HG03558 (cell line): ENCODE data around the gene FOXS1.

Experiments used
- ATAC-seq: cut with Tn5 transposase; IDR thresholded peaks from one replicate; pipeline ENCODE4 v1.9.1; 2021; ENCODE audit warnings: moderate number of reproducible peaks; ENCODE audit not compliant: unreplicated experiment; ENCODE audit errors: extremely low read depth

FOXS1 gene

DNA sequence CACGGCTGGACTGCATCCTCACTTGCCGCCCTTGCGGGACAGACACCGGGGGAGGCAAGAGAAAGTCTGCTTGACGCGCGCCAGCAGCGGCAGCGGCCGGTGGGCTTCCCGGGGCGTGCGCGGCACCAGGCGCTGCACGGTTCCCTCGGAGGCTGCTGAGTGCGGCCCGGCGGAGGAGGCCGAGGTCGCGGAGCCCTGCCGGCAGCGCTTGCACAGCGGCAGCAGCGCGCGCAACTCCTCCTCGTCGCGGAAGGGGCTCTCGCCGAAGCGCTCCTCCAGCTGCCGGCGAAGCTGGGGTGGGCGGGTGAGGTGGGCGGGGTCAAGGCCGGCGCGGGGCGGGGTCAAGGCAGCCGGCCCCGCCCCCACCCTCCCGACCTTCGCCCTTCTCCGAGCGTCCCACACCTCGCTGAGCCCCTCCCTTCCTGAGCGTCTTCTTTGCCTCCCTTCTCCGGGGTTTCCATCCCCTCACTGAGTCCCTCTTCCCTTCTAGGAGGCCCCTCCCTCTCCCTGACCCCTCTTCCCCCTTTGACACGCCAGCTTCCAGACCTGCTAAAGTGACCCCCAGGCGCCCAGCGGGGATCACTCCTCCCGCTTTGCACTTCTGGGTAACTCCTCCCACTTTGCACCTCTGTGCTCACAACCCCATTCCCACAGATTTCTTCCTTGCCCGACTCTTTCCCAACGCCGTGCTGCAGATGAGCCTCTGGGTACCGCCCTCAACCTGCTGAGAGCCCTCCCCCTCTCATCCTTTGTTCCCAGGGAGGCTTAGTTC, 16.2 kb upstream of the FOXS1 start:
- no peak for ATAC-seq

DNA sequence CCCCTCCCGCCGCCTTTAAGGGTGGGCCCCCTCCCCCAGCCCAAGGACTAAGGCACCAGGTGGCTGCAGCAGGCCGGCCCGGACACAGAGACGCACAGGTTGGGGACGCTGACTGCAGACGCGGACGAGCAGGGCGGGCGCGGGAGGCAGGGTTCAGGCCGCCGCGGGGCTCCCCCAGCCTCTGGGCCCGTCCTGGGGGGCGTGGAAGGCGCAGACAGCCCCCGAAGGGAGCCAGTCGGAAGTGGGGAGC, 15.7 kb upstream of the FOXS1 start:
- ATAC-seq = no peak

DNA sequence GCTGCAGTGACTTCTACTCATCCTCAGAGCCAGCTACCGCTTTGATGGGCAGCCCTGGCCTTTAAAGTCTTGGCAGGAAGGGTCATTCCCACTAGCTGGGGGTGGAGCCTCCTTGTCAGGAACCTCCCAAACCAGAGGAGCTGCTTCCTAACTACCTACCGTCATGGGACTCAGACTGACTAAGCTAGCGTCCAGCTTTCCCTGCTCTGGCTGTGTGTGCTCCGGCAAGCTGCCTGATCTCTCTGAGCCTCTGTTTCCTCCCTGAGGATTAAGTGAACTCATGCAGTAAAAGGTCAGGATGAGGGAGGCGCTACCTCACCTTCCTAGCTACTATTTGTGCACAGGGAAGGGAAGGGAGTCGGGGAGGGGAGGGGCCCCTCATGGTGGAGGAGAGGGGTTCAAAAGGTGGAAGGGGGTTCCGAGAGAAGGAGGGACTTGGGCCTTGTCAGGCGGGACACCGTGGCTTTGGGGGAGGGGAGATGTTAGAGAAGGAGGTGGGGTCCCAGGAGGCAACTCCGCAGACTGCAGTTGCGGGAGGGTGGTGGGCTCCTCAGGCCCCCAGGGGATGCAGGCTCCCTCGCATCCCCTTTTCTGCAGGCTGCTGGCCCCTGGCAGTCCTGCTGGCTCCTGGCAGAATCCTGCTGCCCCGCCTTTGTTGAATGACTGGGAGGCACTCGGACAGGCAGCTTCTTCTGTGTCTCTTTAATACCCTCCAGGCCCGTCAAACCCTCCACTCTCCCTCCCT, 15.2 kb upstream of the FOXS1 start:
- no peak for ATAC-seq

DNA sequence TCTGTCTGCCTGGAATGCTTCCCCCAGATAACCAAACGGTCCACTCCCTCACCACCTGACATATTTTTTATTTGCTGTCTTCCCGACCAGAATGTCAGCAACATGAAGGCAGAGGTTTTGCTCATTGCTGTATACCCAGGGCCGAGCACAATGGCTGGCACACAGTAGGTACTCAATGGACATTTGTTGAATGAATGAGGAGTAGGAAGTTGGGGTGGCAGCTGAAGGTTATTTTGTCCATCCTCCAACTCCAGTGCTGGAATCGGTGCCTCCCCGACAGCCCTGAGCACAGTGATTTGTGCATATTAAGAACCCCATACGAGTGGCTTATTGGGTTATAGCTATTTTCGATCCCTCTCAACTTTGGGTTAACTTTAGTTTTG, 14.6 kb upstream of the FOXS1 start:
- ATAC-seq = no peak

DNA sequence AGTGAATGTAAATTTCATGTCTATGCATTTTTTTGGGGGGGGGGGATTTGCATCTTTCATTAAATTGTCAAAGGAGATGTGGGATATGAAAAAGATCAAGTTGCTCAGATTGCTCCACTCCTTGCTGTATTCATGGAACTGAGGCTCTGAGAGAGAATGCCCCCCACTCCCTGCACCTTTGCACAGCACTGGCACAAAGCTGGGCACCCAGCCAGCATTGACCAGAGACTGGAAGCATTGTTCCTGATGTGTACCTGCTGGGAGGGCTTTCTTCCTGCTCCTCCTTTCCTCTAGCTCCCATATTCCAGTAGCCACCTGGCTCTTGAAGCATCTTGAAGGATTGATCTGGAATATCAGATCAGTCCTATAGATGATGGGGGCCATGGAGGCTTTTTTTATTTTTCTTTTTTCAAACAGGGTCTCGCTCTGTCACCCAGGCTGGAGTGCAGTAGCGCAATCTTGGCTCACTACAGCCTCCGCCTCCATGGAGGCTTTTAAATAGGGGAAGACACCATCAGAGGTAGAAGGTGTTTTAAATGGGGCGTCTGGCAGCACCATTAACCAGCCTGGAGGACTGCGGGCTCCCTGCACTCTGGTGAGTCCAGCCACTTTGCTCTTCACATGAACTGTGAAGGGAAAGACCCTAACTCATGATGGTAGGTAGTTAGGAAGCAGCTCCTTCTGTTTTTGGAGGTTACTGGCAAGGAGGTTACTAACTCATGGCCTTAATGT, 14.0 kb upstream of the FOXS1 start:
- ATAC-seq = no peak

DNA sequence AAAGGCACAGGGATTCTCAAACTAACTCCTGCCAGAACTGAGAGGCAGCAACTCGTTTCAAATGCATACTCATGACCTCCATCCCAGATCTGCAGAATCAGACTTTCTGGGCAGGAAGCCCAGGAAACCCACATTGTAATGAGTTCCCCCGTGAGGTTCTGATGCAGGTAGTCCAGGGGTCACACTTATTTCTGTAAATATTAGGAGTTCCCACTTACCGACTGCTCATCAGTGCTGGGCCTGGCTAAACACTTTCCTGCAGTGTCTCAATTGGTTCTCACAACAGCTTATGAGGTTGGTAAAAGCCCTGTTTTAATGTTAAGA, 13.3 kb upstream of the FOXS1 start:
- ATAC-seq = no peak

DNA sequence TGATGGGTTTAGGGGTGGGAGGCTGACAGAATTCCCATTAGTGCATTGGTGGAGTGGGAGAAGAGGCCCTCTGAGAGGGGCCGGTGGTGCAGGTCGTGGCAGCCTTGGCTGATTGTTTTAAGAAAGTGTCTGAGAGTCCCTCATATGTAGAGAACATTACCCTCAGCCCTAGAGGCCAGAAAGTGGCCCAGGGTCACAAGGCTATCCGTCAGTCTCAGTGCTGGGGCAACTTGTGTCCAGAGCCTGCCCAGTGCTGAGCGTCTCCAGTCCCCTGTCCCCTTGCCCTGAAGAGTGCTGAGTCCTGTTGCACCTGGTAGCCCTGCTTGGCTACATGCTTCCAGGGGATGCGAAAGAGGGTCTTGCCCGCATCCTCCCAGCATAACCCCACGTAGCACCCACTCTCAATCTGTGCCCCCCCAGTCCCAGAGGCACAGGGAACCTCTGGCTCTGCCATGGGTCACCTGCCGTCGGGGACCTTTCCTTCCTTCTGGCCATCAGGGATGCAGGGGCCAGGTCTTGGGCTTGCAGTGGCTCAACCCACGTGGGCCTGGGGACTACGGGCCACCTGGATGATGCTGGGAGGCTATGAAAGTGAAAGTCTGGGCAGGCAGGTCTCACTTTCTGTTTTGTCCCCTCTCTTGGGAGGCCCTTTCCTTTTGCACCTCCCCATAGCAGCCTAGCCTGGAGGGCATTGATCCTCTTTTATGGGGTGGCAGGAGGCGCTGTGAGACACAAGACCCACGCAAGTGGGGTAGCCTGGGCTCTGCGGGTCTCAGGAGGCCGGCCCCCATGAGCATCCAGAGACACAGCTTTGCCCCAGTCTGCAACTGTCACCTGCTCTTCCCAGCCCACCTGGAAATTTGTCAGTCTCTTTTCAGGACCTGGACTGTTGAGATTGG, 12.7 kb upstream of the FOXS1 start:
- no peak for ATAC-seq

DNA sequence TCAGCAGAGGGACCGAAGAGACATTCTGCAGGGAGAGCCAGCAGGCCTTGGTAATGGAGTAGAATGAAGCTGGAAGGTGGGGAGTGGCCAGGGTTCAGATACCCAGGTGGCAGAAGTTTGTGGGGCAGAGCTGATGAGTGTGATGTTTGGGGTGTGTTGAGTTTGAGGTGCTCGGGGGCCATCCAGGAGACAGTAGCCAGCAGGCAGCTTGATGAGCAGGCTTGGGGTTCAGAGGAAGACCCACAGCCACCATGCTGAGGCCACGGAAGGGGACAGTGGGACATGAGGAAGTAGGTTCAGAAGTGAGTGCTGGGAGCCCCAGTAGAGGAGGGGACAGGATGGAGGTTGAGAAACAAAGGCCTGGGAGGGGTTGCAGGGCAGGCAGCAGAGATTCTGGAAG, 11.1 kb upstream of the FOXS1 start:
- no peak for ATAC-seq

DNA sequence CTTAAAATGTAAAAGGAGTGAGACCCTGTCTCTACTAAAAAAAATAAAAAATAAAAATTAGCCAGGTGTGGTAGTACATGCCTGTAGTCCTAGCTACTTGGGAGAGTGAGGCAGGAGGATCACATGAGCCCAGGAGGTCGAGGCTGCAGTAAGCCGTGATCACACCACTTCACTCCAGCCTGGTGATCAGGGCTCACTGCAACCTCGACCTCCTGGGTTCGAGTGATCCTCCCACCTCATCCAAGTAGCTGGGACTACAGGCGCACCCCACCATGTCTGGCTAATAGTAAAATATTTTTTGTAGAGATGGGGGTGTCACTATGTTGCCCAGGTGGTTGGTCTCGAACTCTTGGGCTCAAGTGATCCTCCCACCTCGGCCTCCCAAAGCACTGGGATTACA, 8.1 kb upstream of the FOXS1 start:
- no peak for ATAC-seq

DNA sequence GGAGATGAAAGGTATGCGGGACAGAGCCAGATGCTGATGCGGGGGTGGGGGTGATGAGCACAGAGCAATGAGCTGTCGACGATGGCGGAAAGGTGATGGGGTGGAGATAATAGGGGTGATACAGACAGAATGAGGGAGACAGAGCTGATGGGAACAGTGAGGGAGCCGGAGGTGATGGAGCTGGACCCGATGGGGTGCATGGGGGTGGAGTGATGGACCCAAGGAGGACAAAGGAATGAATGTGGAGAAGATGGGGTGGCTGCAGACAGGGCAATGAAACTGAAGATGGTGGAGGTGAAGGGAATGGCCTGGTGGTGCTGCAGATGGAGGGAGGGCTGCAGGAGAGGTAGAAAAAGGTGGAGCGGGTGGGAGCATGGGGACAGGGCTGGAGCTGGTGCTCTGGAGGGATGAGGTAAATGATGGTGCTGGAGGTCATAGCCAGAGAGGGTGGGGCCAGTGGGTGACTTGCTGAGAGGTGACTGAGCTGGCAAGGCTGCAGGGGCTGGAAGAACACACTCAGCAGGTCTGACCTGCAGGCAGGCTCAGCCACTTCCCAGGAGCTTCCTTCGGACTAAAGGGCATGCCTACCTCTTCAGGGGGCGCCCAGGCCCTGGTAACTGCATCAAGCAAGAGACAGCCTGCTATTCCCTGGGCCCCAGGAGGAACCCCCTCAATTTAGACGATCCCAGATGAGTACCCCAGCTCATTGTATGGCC, 6.0 kb upstream of the FOXS1 start:
- ATAC-seq = no peak

DNA sequence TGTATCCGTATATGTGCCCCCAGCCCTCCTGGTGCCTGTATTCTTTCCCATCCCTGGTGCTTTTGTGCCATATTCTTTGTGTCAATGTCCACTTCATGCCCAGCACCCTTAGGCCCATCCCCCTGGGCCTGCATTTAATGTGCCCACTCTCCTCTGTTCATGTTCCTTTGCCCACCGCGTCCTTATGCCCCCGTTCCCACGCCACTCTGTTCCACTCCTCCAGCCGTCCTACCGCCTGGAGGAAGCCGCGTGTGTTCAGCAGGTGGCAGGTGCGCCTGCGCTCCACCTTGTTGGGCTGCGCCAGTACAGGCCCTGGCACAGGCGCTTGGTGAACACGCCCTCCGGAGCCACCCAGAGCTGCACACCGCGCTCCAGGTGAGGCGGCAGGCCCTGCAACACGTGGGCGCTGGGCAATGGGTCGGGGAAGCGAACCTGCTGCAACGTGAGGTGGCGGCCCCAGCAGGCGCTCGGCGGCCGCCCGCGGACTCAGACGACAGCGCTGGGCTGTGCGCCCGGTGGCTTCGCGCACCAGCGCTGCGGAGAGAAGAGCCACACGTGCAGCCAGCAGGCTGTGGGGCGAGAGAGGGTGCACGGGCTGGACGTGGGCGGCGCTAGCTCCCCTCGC, 4.0 kb upstream of the FOXS1 start:
- ATAC-seq = no peak

DNA sequence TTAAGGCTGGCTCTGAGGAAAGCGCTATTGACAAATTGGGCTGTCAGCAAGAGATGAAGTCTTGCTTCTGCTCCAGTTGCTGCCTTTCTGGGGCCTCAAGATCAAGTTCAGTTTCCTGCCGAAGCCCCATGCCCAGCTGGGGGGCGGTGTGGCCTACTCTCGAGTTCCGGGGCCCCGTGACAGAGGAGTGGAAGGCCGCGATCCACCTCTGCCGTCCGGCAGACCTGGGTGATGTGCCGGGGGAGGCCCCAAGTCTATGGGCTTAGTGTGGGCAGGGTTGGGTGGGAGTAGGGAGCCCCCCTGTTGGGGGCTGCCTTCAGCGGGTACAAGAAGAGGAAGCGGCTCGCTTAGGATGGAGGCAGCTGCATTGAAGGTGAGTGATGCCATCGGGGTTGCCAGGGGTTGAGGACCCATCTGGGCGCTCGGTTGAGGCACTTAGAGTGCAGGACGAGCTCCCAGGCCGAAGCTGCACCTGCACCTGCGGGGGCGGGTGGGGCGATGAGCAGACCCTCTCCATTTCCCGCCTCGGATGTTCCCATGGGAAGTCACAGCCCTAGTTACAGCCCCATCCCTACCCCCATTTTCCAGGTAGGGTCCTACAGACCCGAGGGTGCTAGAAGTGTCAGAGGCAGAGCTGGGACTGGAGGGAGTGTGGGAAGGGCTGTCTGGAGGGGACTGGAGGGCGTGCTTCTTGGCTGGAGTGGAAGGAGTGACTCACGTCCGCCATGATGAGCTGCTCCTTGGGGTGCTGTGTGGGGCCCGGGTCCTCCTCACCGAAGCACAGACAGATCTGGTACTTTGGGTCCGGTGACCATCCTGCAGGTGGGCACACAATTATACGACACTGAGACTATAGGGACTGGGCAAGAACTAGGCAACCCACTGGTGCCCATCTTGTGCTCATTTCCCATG, 2.9 kb upstream of the FOXS1 start:
- no peak for ATAC-seq

DNA sequence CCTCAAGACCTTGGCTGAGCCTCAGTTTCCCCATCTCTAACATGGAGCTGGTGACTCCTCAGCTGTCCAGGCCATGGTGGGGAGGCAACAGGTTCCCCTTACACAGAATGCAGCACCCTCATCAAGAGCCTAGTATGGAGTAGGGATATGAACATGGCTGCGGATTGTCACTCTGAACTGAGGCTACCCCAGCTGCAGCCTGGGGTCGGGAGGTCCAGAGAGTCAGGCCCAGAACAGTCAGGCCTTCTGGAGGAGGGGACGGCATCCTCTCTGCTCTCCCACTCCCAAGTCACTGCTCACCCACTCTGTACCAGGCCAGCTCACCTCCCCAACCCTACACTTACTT, 1.4 kb upstream of the FOXS1 start:
- no peak for ATAC-seq

DNA sequence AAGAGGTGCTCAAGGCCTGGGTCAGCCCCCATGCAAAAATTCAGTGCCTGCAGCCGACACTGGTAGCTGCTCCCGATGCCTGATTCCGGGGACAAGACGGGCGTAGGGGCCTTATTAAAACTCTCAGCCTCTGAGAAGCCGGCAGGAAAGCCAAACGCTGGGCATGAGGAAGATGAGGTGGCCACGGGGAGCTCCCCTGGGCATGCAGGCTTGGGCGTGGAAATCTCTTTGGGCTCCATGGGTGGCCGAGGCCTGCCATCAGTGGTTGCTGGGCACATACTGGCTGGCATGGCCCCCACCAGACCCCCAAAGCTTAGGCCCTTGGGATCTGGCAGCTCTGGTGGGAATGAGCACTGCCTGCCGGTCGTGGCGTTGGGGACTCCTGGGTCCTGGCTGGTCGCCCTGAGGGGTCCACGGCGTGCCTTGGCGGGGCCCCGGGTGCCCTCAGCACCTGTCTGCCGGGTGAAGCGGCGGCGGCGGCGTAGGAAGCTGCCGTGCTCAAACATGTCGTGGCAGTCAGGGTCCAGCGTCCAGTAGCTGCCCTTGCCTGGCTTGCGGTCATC, 586 bp downstream of the FOXS1 start:
- no peak for ATAC-seq

DNA sequence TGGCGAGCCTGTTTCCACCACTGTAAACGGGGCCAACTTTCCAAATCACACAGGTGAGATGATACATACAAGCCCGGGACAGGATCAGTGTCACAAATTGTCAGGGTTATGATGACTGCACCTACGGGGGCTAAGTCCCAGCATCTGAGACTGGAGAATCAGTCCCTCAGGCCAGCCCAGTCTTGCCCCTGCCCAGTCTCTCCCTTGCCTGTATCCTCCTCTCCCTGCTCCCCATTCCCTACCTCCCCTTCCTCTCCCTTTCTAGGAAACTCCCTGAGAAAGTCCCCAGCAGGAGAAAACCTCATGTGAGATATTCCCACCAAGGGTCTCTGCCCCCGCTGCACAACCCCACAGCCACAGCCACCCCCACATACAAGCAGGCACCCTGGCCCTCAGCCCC, 1.5 kb downstream of the FOXS1 start:
- no peak for ATAC-seq

DNA sequence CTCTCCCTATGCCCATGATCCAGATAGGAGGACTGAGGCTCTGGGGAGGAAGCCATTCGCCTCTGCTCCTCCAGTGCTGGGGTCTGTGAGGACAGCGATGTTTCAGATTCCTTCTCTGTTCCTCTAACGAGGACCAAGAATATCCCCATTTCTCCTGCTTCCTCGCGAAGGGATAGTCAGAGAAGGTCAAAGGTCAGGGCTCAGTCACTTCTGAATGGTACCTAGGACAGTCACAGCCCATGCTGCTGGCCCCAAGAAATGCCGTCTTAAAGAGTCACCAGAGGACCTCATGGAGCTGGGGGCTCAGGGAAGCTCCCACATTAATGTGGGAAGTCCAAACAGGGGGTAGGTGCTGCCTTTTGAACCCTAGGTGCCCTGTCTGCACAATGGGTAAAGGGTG, 2.1 kb downstream of the FOXS1 start:
- ATAC-seq = no peak

DNA sequence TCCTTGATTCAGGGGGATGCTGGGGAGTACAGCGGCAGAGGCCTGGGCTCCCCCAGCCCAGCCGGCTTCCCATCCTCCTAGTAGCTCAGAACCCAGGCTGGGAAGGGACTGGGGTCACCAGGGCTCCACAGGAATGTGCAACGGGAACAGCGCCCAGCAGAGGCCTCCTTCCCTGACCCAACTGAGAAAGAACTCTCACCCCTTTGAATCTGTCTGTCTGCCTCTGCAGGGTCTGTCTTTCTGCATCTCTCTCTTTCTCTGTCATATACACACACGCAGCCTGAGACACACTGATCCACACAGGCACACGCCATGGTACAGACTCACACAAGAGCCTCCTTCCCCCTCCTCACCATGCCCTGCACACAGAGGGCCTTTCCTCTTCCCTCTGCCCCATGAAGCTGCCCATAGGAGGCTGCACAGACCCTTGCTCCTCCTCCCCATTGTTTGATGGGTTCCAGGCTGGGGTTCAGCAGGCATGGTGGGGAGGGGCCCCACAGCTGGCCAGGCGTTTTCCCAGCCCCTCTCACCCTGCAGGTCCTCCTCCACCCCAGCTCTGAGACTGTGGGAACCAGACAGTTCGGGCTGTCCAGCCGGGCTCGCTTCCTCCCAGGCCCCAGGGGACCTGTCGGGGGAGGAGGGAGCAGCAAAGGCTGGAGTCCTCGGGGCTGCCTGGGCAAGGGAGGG, 2.8 kb downstream of the FOXS1 start:
- no peak for ATAC-seq

DNA sequence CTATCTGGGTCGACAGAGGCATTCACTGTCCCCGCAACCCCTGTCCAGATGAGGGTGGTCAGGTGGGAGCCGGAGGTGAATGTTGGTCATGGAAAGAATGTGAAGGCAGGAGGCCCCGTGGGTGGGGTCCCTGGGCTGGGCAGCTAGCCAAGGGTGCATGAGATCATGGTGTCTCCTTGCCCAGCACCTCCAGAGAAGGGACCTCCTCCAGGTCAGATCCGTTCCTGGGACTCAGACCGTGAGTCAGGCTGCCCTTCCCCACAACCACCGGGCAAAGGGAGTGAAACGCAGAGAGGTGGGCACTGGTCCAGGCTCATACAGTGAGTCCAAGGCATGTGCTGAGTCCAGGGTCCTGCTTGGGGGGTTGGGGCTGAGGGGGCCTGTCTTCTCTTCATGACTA, 3.5 kb downstream of the FOXS1 start:
- ATAC-seq = no peak
